HTERT RPE-1 (cell line): ENCODE results near the gene CENPU.
"Not testable (repeated sequence)": the region's sequence is repeated elsewhere in the genome, so short reads cannot be mapped to it uniquely, and the experiment has no call there.

ENCODE experiments used
- in situ Hi-C: fragments of 300-500 bp; cut with MboI; formaldehyde crosslinking; loops from 4 replicates; pipeline ENCODE4 v1.14.3; 2020; ENCODE audit warnings: low sequenced_read_pairs

CENPU gene

DNA sequence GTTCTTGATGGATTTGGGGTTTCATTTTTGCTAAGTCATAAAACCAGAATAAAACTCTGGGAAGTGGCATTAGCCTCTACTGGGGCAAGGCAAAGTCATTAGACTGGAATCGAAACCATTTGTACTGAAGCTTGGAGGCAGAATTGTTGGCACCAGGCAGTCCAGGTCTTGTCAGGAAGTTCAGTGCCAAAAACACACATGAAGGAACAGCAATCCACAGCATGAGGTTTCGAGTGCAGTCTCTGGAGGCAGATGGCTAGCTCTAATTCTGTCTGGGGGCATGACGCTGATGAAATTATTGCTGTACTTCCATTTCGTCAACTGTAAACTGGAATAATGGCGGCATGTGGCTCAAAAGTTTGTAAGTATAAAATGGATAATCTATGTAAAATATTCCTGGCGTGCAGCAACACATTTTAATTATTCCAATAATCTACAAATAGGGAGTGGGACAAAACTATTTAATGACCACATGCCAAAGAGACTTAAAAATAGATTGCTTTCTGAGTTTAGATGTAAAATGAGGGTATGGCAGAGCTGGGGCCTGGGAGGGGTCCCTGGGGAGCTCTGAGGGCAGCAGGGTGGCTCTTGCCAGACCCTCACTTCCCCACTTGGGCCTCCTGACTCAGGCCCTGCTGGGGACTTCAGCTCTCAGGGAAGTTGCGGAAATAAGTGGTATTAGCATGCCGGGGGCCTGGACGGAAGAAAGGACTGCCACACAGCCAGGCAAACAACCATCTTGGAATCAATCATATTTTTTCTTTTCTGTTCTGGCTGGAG is 18.8 kb upstream of the CENPU start:
- in situ Hi-C loops = no loop called here

DNA sequence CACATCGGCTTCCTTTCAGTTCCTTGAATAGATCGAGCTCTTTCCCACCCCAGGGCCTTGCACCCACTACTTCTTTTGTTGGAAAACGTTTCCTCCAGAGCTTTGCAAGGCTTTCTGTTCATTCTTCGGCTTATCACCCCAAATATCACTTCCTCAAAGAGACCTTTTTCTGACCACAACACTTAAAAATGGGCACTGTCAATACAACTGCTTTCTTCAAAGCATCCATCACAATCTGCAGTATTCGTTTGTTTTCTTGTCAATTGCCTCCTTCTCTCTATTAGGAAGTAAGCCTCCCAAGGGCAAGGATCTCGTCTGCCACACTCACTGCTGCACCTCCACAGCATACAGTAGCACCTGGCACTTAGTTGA is 17.7 kb upstream of the CENPU start:
- in situ Hi-C loops = no loop called here

DNA sequence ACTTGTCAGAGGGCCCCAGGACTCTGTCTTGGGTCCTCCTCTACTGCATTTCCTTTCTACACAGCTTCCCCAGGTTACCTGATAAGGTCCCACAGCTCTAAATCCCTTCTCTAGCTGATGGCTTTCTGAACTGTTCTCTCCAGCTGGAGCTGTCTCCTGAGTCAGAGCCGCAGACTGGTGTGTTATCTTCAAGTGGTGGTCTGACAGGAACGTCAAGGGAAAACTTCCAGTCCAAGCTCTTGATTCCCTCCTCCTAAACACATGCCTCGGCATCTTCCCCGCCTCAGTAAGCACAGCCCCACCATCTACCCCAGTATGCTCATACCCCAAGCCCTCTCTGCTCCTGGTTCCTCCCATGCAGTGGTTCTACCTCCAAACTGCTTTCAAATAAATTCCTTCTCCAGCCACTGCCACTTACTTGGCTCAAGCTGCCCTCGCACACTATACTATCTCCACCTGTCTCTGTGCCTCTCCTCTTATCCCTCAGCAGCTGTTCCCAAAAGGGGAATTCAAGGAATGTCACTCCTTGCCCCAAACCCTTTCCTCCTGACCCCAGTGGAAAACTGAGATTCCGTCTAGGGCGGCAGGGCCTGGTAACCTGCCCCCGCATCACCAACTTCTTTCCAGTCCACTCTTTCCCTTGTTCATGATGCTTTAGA is 17.2 kb upstream of the CENPU start:
- in situ Hi-C loops = no loop called here

- in situ Hi-C loops = no loop called here
Observed at GRCh38 chr4:184748251-184748652, 14.4 kb upstream of the CENPU start.

DNA sequence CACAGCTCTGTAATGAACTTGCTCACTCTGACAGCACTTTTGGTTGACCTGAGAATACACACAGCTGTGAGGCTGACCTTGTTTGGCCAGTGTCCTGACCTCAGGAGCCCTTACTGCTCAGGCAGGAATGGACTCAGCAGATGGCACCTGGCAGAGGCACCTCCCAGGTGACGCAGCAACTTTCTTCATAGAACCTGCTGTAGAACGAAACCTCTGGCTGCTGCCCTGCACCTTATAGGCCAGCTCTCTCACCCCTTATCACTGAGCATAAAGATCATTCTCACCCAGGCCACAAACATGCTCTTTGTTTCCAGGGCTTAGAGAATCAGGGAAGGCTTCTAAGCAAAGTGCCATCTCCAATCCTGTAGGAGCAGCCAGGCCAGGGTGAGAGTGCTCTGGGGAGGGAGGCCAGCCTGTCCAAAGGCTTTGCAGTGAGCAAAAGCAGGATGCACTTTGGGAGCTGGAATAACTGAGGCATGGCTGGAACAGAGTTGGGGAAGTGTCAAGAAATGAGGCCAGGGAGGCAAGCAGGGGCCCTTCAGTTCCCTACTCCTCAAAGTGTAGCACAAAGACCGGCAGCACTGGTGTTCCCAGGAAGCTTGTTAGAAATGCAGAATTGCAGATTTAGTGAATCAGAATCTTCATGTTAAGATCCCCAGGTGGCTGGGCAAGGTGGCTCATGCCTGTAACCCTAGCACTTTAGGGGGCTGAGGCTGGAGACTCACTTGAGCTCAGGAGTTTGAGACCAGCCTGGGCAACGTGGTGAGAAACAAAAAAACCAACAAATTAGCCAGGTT is 13.3 kb upstream of the CENPU start:
- in situ Hi-C loops = no loop called here

- in situ Hi-C loops = no loop called here
Observed at GRCh38 chr4:184745831-184746795, 12.2 kb upstream of the CENPU start.

DNA sequence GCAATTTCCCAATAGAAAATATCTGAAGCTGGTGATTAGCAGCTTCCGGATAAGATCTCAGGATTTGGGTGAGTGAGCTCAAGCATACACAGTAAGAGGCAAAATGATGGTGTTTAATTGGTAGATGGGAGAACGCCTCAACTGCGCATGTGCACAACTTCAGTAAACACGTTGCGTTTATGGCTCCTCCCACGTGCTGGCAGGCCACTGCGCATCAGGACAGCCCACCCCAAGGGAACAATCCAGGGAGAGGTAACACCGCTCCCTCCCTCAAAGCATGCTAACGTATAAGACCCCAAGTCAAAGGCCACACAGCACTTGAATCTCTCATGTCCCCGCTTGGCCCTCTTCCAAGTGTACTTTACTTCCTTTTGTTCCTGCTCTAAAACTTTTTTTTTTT is 10.3 kb upstream of the CENPU start:
- in situ Hi-C loops = no loop called here

DNA sequence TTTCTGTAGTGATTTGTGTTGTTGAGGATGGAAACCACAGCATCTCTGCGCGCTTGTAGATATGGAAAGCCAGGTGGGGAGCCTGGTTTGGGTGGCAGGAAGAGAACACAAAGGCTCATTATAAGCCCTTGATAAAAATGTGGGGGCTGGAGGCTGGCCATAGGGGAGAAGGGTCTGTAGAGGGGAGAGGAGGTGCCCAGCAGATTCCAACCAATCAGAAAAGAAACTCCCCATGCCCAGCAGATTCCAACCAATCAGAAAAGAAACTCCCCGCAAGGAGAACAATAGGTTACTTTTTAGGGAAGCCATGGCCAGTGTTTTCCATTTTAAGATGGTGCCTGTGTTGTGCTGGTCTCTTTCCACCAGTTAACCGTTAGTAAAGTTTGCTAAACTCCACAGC is 9.8 kb upstream of the CENPU start:
- in situ Hi-C loops = no loop called here

- in situ Hi-C loops = not testable (repeated sequence)
Observed at GRCh38 chr4:184741651-184742050, 7.8 kb upstream of the CENPU start.

- in situ Hi-C loops = no loop called here
Observed at GRCh38 chr4:184740980-184741391, 7.1 kb upstream of the CENPU start.

- in situ Hi-C loops = not testable (repeated sequence)
Observed at GRCh38 chr4:184739575-184739974, 5.7 kb upstream of the CENPU start.

DNA sequence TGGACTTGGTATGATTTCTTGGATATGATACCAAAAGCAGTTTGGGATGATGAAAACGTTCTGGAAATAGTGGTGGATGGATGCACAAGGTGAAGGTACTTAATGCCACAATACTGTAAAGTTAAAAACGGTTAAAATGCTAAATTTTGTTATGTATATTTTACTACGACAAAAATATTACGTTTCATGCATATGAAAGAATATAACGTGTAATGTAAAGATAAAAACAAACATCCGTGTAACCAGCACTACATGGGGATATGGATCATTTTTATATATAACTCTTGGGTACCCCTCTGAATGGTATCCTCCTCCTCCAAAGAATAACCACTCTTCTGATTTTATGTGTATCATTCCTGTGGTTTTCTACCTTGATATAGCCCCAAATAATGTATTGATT is 862 bp upstream of the CENPU start:
- in situ Hi-C loops = no loop called here

GRCh38 chr4:184732126-184732525 is 1.8 kb downstream of the CENPU start:
- in situ Hi-C loops = no loop called here

DNA sequence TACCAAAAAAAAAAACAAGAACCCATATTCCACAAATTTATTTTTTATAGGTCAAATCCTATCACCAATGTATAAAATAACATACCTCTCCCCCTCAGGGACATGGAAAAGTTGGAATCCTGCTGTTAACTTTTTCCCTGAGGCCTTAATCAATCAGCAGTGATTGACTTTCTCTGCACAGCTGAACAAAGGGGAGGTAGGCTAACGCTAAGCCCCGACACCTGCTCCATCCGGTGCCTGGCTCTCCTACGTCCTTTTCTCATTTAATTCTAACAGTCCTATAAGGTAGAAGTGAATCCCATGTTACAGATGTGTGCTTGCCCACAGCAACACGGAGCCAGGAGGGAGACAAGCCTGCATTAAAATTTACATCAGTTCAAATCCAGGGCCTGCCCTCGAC is 2.8 kb downstream of the CENPU start:
- in situ Hi-C loops = no loop called here

- in situ Hi-C loops = no loop called here
Observed at GRCh38 chr4:184729946-184730345, 4.0 kb downstream of the CENPU start.

DNA sequence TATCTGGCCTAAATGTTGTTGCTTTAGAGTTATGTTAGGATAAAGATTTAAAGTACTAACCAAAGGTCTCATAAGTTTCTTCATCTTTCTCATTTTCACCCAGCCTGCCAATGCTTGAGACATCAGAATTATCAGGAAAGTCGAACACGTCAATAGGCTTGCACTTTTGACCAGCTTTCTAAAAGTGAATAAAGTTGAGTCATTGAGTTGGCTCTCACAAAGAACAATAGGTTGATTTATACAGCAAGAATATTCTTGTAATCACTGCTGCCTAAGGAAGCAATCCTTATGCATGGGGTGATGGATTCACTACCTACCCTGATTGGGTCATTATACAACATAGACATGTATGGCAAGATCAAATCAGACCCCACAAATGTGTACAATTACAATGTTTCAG is 5.0 kb downstream of the CENPU start:
- in situ Hi-C loops = no loop called here

- in situ Hi-C loops = no loop called here
Observed at GRCh38 chr4:184727430-184727829, 6.5 kb downstream of the CENPU start.

DNA sequence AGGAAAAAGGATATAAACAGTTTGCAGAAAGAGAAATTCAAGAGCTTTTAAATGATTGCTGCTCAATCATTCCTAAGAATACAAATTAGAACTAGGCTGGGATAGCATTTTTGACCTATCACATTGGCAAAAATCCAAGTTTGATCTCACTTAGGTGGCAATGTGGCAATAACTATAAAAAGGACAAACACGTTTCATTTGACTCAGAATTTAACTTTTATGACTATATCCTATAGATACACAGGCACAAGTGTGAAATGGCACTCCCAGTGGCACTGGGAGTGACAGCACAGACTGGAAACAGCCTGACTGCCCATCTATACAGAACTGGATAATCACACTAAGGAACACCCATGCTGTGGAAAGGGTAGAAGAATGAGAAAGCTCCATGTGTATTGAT is 11.1 kb downstream of the CENPU start:
- in situ Hi-C loops = no loop called here

DNA sequence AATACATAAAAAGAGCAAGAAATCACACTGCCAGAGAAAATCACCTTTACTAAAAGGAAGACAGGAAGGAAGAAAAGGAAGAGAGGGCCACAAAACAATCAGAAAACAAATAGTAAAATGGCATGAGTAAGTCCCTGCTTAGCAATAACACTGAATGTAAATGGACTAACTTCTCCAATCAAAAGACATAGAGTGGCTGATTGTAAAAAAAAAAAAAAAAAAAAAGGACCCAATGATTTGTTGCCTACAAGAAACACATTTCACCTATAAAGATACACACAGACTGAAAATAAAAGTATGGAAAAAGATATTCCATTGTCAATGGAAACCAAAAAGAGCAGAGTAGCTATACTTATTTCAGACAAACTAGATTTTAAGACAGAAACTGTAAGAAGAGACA is 12.6 kb downstream of the CENPU start:
- in situ Hi-C loops = no loop called here

GRCh38 chr4:184719407-184719806 is 14.5 kb downstream of the CENPU start:
- in situ Hi-C loops = no loop called here

GRCh38 chr4:184715526-184715925 is 18.4 kb downstream of the CENPU start:
- in situ Hi-C loops = no loop called here
